NCI-H82 treated with DMSO at 0.1 percent for 48 hours (cell line): Measurements from ENCODE around the gene ELP4.

ENCODE experiments used
- DNase-seq: peaks from one replicate; lab custom pipeline; 2025; ENCODE audit not compliant: unreplicated experiment; lab: John Stamatoyannopoulos, UW

ELP4 gene

DNA sequence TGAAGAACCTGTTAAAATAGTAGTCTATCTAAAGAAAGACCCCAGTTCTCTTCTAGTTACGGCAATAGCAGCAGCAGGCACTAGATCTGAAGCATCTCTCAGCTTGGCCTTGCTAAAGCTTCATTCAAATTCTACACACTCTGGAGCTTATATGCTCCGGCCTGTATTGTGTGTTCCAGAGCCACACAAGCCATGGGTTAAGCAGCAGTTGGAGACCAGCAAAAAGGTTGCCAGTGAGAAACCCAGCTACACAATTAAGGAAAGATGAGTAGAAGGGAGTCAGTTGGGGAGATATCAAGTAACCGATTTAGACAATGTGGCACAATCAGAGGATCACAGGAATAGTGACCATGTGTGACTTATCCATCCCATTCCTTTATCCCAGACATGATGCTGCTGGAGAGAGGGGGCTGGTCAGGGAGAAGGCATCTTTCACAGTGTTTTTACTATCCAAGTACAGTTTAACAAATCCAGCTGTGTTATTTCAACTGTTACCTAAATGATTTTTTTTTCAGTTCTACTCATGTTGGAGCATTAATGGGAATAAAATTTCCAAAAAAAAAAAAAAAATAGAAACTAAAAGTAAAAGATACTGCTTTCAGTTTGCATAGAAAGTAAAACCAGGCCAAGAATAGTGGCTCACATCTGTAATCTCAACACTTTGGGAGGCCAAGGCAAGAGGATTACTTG lies 260.6 kb downstream of the ELP4 start:
- no peak for DNase-seq

DNA sequence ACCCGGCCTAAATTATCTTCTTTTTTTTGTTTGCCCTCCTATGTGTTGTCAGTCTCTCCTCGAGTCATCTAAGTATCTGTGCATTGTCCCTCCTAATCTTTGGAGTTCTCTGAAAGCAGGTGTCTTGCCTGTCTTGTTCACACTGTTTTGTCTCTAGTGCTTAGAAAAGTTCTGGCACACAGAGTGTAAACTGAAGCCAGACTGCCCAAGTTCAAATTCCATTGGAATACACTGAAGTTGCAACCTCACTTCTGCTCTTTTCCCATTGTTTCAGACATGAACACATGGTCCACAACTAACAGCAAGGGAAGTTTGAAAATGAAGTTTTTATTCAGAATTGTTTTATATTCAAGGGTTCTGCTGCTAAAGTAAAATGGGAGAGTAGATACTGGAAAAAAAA lies 262.8 kb downstream of the ELP4 start:
- no peak for DNase-seq

GRCh38 chr11:31779374-31779791 lies 269.8 kb downstream of the ELP4 start:
- peak; percentile 20 for DNase-seq

GRCh38 chr11:31780078-31780477 lies 270.5 kb downstream of the ELP4 start:
- no peak for DNase-seq

DNA sequence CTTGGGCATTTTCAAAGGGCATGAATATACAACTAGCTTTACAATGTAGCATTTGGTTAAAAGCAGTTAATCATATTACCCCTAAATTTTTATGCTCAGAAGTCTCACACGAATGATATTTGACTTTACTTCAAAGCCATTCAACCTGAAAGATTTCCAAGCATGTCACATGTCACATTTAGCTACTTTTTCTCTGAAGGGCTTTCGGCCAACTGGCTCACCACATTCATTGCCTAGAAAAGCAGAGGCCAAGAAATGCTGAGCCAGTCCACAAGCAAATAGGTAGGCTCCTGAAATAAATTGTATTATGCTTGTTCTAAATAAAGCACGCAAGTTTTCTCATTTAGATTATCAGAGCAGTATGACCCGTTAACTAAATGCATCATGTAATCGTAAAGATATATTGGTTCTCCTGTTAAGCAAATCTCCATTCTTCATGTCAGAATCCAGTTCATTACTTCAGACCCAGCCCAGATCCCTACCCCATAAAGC lies 271.0 kb downstream of the ELP4 start:
- no peak for DNase-seq

DNA sequence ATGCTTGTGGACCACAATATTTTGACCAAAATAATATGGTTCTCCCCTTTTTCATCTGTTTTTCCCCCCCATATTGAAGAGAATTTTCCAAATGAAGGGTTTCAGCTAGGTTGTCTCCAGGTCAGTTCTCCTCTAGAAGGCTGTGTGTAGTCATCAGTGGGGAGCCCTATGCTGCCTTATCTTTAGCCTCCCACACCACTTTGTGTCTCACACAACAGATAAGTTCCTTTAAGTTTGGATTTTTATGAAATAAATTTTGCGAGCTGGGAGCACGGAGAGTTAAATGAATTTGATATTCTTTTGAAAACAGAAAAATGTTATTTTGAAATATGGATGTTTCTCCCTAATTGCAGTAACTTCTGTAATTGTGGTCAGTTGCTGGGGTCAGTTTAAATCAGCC lies 272.7 kb downstream of the ELP4 start:
- no peak for DNase-seq

DNA sequence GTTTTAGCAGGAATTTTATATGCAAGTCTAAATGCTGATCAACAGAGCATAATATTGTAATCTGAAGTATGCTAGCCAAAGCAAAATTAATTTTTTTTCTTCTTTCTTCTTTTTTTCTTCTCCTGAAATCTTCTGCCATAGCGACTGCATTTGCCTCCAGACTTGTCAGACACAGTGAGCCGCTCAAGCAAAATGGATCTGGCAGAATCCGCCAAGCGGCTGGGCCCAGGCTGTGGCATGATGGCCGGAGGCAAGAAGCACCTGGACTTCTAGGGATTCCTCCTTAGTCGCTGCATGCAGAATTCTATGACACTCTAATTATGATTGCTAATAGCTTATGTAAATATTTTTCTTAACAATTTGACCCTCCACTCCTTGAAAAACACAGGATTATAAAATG lies 273.7 kb downstream of the ELP4 start:
- DNase-seq, result no peak

DNA sequence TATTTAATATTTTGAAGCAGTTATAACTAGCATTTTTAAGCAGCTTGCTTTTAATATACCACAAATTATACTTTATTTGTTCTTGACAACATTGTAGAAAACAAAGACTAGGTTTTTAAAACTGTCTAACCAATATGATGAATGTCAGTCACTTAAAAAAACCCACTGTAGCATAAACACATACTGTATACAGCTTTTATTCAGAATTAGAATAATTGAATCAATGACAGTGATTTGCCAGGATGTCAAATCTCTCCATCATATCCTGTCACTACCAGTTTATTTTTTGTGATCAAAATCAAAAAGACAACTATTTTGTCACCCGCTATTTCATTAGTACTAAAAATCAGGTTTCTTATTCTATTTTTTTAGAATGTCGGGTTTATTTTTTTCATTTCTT lies 275.0 kb downstream of the ELP4 start:
- DNase-seq, result no peak

- DNase-seq, result no peak
Measured at GRCh38 chr11:31786996-31787685, 277.6 kb downstream of the ELP4 start.

GRCh38 chr11:31788085-31788484 lies 278.5 kb downstream of the ELP4 start:
- DNase-seq, result no peak

- DNase-seq, result no peak
Measured at GRCh38 chr11:31790649-31791048, 281.1 kb downstream of the ELP4 start.

DNA sequence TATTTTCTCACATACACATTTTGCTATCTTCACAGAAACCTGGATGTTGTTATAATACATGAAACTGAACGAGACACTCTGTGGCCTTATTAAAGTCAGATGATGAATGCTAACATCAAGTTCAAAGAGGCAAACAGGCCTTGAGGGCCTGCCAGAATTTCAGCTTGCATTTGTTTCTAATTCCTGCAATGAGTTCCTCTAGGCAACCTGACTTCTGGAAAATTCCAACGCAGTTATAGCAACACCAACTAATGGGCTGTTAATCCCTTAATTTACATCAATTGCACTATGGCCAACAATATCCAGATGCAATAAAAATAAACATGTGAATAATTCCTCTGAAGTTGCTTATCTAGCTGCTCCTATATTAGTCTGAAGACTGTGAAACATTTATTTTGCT lies 282.5 kb downstream of the ELP4 start:
- no peak for DNase-seq

- no peak for DNase-seq
Measured at GRCh38 chr11:31792456-31792855, 282.9 kb downstream of the ELP4 start.

- DNase-seq, result no peak
Measured at GRCh38 chr11:31793264-31793663, 283.7 kb downstream of the ELP4 start.

- DNase-seq, result no peak
Measured at GRCh38 chr11:31794548-31794947, 285.0 kb downstream of the ELP4 start.

DNA sequence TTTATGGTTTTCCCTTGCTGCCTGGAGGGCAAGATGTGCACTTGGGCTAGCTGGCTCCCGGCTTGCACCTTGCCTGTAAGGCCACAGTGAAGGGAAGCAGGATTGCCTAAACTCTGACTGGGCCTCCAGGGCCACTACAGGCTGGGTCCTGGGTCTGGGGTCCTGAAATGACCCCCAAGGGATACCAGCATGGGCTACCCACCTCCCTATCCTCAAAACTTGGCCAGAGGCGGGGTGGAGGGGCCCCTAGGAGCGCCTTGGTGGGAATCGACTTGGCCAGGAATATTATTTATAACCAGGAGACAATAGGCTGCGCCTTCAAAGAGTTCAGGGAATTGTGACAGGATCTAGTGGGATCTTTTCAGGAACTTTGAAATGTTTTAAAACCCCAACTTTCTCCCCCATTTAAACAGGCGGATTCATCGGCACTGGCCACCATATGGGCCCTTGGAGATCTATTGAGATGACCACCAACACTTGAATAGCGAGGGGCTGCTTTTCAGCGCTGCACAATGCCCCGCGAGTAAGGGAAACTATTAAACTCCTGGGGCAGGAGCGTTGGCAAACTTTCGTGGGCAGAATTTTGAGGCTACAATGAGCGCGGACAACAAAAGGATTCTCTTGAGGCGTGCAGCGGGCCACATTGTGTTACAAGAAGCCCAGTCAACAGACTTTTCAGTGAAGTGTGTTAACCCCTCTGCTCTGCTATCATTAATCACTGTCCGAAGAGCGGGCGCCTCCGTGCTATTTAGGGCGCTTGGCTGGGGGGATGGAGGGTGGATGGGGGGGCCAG lies 286.3 kb downstream of the ELP4 start:
- no peak for DNase-seq

GRCh38 chr11:31796499-31797189 lies 287.1 kb downstream of the ELP4 start:
- DNase-seq, result no peak

- no peak for DNase-seq
Measured at GRCh38 chr11:31797190-31798056, 287.9 kb downstream of the ELP4 start.

DNA sequence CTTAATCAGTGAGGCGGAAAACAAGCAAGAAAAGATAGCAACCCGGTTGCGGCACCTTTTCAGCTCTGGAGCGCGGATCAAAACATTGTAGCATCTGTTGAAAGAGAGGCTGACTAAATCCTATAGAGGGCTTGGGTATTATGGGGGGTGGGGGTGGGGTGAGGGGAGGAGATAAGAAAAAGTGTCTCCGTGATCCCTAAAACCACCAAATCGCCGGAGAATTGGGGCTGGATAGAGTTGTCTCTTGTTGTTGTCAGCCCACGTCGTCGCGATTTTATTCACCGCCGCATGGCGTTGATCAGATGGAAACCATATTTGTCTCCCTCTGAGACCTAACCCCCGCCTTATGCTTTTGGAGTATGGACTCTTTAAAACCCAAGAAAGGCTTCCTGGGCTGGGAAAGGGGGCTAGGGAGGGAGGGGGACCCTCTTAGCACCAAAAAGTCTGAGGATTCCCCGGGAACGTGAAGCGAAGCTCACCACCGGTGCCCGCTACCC lies 288.5 kb downstream of the ELP4 start:
- DNase-seq, result no peak
